ENCODE results near the gene LRRC41. TPM values are rescaled to one million over a fixed set of nuclear protein-coding genes. Genes with fewer than 3 reads are reported as not detected.
"Not testable (repeated sequence)": the region's sequence is repeated elsewhere in the genome, so short reads cannot be mapped to it uniquely, and the experiment has no call there.

Gene LRRC41
- total and polyA plus RNA-seq, 2 of the 13 experiments (the other 11 are each of a cell fraction or from before 2014, with no cell fraction given): 48.1 to 53.6 TPM

- intact Hi-C loops (cut with micrococcal nuclease; ENCODE audit: unreplicated experiment); H4K20me1 ChIP-seq (ENCODE audit: insufficient read depth, low read length); H3K36me3 ChIP-seq (replicated peaks in 1 of 2; ENCODE audit: control insufficient read depth in 1 of 2, insufficient read depth in 2 of 2, low read length in 2 of 2); DNase-seq (ENCODE audit: low spot score); FAIRE-seq; H3K27ac ChIP-seq (ENCODE audit: extremely low read length, insufficient read depth, low read length); BruUV-seq (replicated peaks); in situ Hi-C loops (cut with HindIII; ENCODE audit: extremely low pct_ligation_motif_present, low pct_unique_long_range_greater_than_20kb); H3K27me3 ChIP-seq (ENCODE audit: control insufficient read depth in 1 of 2, insufficient read depth in 2 of 2, low read length in 2 of 2); H3K79me2 ChIP-seq (ENCODE audit: insufficient read depth, low read length); H2AFZ ChIP-seq (ENCODE audit: low read length); POLR2A ChIA-PET; CTCF ChIA-PET (ENCODE audit: low intra/inter-chr PET ratio, low total read pairs); H3K9ac ChIP-seq (ENCODE audit: insufficient read depth, low read depth, low read length); H3K9me3 ChIP-seq (ENCODE audit: low read length); ATAC-seq; H3K4me3 ChIP-seq (replicated peaks in 1 of 3; ENCODE audit: insufficient read depth in 1 of 3, low read depth in 2 of 3, low read length in 3 of 3): not testable (repeated sequence)
- Histone ChIP-seq H3K4me2 (ENCODE audit: low read depth, low read length) (0 out of 2 replicates have a peak overlapping the region, but pooled peaks have one; percentile 12), H3K4me1 (ENCODE audit: insufficient read depth, low read length) (peaks cover 12% of the 10 kb centered on the region)
- TF ChIP-seq ZNF263 (CRISPR knock-in tag; IDR thresholded peaks at IDR 0.05) (peak; percentile 17; the same call in 1 of the 2 replicates), ZBTB38 (CRISPR knock-in tag; IDR thresholded peaks at IDR 0.05) (peak; percentile 46; the same call in 1 of the 2 replicates)
- WGBS (ENCODE audit: low lambda C conversion rate): 64% methylated on average over 21 of the region's 24 CpGs
Measured at GRCh38 chr1:46331786-46332540, 28.5 kb upstream of the LRRC41 start.

- H3K27me3 ChIP-seq (ENCODE audit: control insufficient read depth in 1 of 2, insufficient read depth in 2 of 2, low read length in 2 of 2); H4K20me1 ChIP-seq (ENCODE audit: insufficient read depth, low read length); POLR2A ChIA-PET; intact Hi-C loops (cut with micrococcal nuclease; ENCODE audit: unreplicated experiment); BruUV-seq (replicated peaks); ATAC-seq; H3K9ac ChIP-seq (ENCODE audit: insufficient read depth, low read depth, low read length); CTCF ChIA-PET (ENCODE audit: low intra/inter-chr PET ratio, low total read pairs); H3K4me2 ChIP-seq (ENCODE audit: low read depth, low read length); H3K79me2 ChIP-seq (ENCODE audit: insufficient read depth, low read length); DNase-seq (ENCODE audit: low spot score); FAIRE-seq; H3K9me3 ChIP-seq (ENCODE audit: low read length); H2AFZ ChIP-seq (ENCODE audit: low read length); H3K4me3 ChIP-seq (replicated peaks in 1 of 3; ENCODE audit: insufficient read depth in 1 of 3, low read depth in 2 of 3, low read length in 3 of 3); H3K36me3 ChIP-seq (replicated peaks in 1 of 2; ENCODE audit: control insufficient read depth in 1 of 2, insufficient read depth in 2 of 2, low read length in 2 of 2); H3K27ac ChIP-seq (ENCODE audit: extremely low read length, insufficient read depth, low read length); in situ Hi-C loops (cut with HindIII; ENCODE audit: extremely low pct_ligation_motif_present, low pct_unique_long_range_greater_than_20kb): not testable (repeated sequence)
- WGBS (ENCODE audit: low lambda C conversion rate): 54% methylated on average over 2 of the region's 2 CpGs
- peaks cover 12% of the 10 kb centered on the region for H3K4me1 ChIP-seq (ENCODE audit: insufficient read depth, low read length)
Measured at GRCh38 chr1:46330381-46330780, 27.0 kb upstream of the LRRC41 start.

- H3K27ac ChIP-seq (ENCODE audit: extremely low read length, insufficient read depth, low read length); POLR2A ChIA-PET; BruUV-seq (replicated peaks); H4K20me1 ChIP-seq (ENCODE audit: insufficient read depth, low read length); H3K79me2 ChIP-seq (ENCODE audit: insufficient read depth, low read length); H3K9ac ChIP-seq (ENCODE audit: insufficient read depth, low read depth, low read length); FAIRE-seq; intact Hi-C loops (cut with micrococcal nuclease; ENCODE audit: unreplicated experiment); H3K27me3 ChIP-seq (ENCODE audit: control insufficient read depth in 1 of 2, insufficient read depth in 2 of 2, low read length in 2 of 2); DNase-seq (ENCODE audit: low spot score); H3K9me3 ChIP-seq (ENCODE audit: low read length); H3K4me3 ChIP-seq (replicated peaks in 1 of 3; ENCODE audit: insufficient read depth in 1 of 3, low read depth in 2 of 3, low read length in 3 of 3); ATAC-seq; H2AFZ ChIP-seq (ENCODE audit: low read length); H3K36me3 ChIP-seq (replicated peaks in 1 of 2; ENCODE audit: control insufficient read depth in 1 of 2, insufficient read depth in 2 of 2, low read length in 2 of 2); in situ Hi-C loops (cut with HindIII; ENCODE audit: extremely low pct_ligation_motif_present, low pct_unique_long_range_greater_than_20kb); CTCF ChIA-PET (ENCODE audit: low intra/inter-chr PET ratio, low total read pairs); H3K4me2 ChIP-seq (ENCODE audit: low read depth, low read length): not testable (repeated sequence)
- peaks cover 12% of the 10 kb centered on the region for H3K4me1 ChIP-seq (ENCODE audit: insufficient read depth, low read length)
- 62% methylated on average over 7 of the region's 7 CpGs for WGBS (ENCODE audit: low lambda C conversion rate)
Measured at GRCh38 chr1:46329807-46330206, 26.4 kb upstream of the LRRC41 start.

GRCh38 chr1:46328182-46328581, 24.8 kb upstream of the LRRC41 start:
- H2AFZ ChIP-seq (ENCODE audit: low read length); H3K4me1 ChIP-seq (ENCODE audit: insufficient read depth, low read length); H3K4me2 ChIP-seq (ENCODE audit: low read depth, low read length); CTCF ChIA-PET (ENCODE audit: low intra/inter-chr PET ratio, low total read pairs); H3K27me3 ChIP-seq (ENCODE audit: control insufficient read depth in 1 of 2, insufficient read depth in 2 of 2, low read length in 2 of 2); H4K20me1 ChIP-seq (ENCODE audit: insufficient read depth, low read length); H3K9ac ChIP-seq (ENCODE audit: insufficient read depth, low read depth, low read length); H3K36me3 ChIP-seq (replicated peaks in 1 of 2; ENCODE audit: control insufficient read depth in 1 of 2, insufficient read depth in 2 of 2, low read length in 2 of 2); ATAC-seq; H3K4me3 ChIP-seq (replicated peaks in 1 of 3; ENCODE audit: insufficient read depth in 1 of 3, low read depth in 2 of 3, low read length in 3 of 3); POLR2A ChIA-PET; BruUV-seq (replicated peaks); in situ Hi-C loops (cut with HindIII; ENCODE audit: extremely low pct_ligation_motif_present, low pct_unique_long_range_greater_than_20kb); H3K9me3 ChIP-seq (ENCODE audit: low read length); intact Hi-C loops (cut with micrococcal nuclease; ENCODE audit: unreplicated experiment); H3K27ac ChIP-seq (ENCODE audit: extremely low read length, insufficient read depth, low read length); FAIRE-seq; DNase-seq (ENCODE audit: low spot score); H3K79me2 ChIP-seq (ENCODE audit: insufficient read depth, low read length): not testable (repeated sequence)
- 72% methylated on average over 7 of the region's 7 CpGs for WGBS (ENCODE audit: low lambda C conversion rate)
